HUES64 (cell line): ENCODE data around the gene CRTAC1.

Source experiments
- H3K27ac ChIP-seq: 2 replicates; pipeline ENCODE4 v1.7.0; 2013; ENCODE audit warnings: low read depth, low read length, inconsistent platforms
- H3K27me3 ChIP-seq: 2 replicates; pipeline ENCODE4 v1.6.1; 2013; ENCODE audit warnings: mild to moderate bottlenecking, low read length; ENCODE audit not compliant: insufficient read depth
- H3K36me3 ChIP-seq: 2 replicates; pipeline ENCODE4 v1.6.1; 2013; ENCODE audit warnings: mild to moderate bottlenecking, low read length; ENCODE audit not compliant: insufficient read depth
- H3K4me1 ChIP-seq: 2 replicates; pipeline ENCODE4 v1.6.1; 2013; ENCODE audit warnings: mild to moderate bottlenecking, low read length, moderate library complexity; ENCODE audit not compliant: insufficient read depth
- H3K4me3 ChIP-seq: 2 replicates; pipeline ENCODE4 v1.5.1; 2013; ENCODE audit warnings: mild to moderate bottlenecking, low read length, moderate library complexity
- H3K9ac ChIP-seq: 2 replicates; pipeline ENCODE4 v1.6.1; 2013; ENCODE audit warnings: mild to moderate bottlenecking, low read depth, low read length
- H3K9me3 ChIP-seq: 2 replicates; pipeline ENCODE4 v1.6.1; 2013; ENCODE audit warnings: low read depth, low read length; ENCODE audit not compliant: insufficient read depth
- WGBS: fragments of 150-250, 120-280 bp; methylation state at CpG from one replicate; pipeline ENCODE4 v1.1.7; 2013; ENCODE audit warnings: missing lambda C conversion rate; 5-methylcytosine and 5-hydroxymethylcytosine counted together

Gene CRTAC1

DNA sequence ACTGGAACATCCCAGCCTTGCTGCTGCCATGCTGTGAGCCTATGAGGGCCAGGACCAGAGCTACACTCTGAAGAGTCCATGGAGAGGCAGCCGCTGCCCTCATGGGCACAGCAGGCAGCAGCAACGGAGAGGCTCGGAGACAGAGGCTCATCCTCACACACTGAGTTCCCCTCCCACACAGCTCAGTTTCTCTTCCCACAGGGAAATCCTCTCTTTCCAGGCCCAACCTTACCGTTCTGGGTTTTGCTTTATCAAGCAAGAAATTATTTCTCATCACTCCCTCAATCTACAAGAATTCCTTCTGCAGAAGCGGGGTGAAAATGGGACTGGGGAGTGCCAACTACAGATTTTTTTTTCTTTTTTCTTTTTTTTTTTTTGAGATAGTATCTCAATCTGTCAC is 144.1 kb downstream of the CRTAC1 start:
- no peak overlapping the region for H3K27ac ChIP-seq
- H3K4me1 ChIP-seq: peaks cover 20% of the 10 kb centered on the region
- WGBS: 43% methylated on average over 4 of the region's 5 CpGs
- H3K4me3 ChIP-seq: no peak overlapping the region
- no peaks in the 10 kb centered on the region for H3K27me3 ChIP-seq
- H3K36me3 ChIP-seq: no peaks in the 10 kb centered on the region
- no peak overlapping the region for H3K9ac ChIP-seq
- no peaks in the 10 kb centered on the region for H3K9me3 ChIP-seq

DNA sequence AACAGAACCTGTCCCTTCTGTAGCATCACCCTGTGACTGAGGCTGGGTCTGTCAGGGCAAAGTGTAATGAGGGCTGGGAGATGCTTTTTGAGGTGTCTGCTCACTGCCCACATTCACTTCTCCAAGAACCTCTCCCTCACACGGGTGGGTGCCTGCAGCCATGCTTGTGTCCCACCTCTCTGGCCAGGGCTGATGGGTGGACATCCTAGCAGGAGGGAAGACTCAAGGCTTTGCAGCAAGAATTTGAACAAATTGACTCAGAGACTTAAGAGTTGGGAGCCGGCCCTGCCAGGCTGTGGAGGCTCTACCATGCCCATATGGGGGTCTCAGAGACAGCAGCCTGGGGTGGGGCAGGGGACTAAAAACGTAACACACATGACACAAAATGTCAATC is 147.3 kb downstream of the CRTAC1 start:
- Histone ChIP-seq H3K9ac (no peak overlapping the region), H3K36me3 (no peaks in the 10 kb centered on the region), H3K4me1 (peaks cover 1% of the 10 kb centered on the region; the same call in 1 of the 2 replicates), H3K4me3 (no peak overlapping the region), H3K27me3 (no peaks in the 10 kb centered on the region), H3K27ac (no peak overlapping the region), H3K9me3 (no peaks in the 10 kb centered on the region)
- WGBS: 94% methylated on average over 3 of the region's 3 CpGs

DNA sequence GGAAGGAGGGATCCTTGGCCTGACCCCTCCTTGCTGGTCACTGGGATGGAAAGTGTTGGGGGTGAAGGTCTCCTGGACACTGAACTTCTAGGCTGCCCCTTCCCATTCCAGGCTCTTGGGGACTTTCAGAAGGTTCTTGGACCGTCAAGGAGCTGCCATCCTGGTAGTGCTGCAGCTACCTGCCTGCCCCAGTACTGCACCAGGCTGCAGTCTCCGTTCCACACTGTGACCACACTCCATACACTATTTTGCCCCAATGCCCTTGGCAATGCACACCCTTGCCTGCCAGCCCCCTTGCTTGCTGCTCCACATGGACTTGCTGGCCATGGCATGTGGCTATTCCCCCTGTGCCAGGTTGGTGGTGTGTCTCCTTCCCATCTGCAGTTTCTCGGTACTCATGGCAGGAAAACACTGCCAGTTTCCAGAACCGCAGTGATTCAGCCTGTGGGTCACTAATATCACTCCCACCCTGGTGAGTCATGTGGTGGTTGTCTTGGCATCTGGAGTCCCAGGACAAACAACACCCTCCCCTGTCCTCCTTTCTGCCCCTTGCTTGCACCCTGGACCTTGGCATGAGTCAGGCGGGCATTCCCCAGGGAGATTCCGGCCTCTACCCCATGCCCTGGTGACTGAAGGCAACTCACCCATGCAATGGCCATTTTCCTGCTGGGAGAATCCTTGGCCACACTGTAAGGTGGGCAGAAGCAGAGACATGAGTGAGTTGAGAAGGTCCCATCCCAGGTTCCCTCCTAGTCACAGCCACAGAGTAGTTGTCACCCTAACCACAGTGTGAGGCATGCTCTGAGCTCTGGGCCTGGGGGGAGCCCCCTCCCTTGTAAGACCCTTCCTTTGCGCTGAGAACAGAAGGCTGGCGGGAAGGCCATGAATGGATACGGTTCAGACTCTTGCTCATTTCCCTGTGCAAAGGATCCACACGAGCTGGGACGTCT is 148.0 kb downstream of the CRTAC1 start:
- Histone ChIP-seq H3K4me1 (no peaks in the 10 kb centered on the region), H3K9me3 (no peaks in the 10 kb centered on the region), H3K9ac (no peak overlapping the region), H3K27me3 (no peaks in the 10 kb centered on the region), H3K4me3 (no peak overlapping the region), H3K27ac (no peak overlapping the region), H3K36me3 (no peaks in the 10 kb centered on the region)
- 96% methylated on average over 11 of the region's 11 CpGs for WGBS

DNA sequence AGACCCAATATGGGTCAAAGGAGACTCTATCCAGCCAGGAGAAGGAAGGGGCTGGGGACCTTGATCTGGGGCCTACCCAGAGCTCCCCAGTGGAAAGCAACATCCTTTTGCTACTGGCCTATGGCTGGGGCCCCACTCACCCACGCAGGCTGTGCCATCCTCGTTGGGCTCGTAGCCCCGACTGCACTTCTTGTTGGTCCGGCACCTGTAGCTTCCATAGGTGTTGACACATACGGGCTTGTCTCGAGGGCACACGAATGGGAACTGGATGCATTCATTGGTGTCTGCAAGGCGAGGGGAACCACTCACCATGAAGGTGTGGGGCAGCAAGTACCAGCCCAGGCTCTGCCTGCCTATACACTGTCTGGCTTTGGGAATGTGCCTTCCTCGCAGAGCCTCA is 150.3 kb downstream of the CRTAC1 start:
- Histone ChIP-seq H3K27ac (no peak overlapping the region), H3K4me1 (peaks cover 12% of the 10 kb centered on the region), H3K9ac (no peak overlapping the region), H3K27me3 (no peaks in the 10 kb centered on the region), H3K4me3 (no peak overlapping the region), H3K9me3 (no peaks in the 10 kb centered on the region), H3K36me3 (no peaks in the 10 kb centered on the region)
- 94% methylated on average over 10 of the region's 10 CpGs for WGBS

DNA sequence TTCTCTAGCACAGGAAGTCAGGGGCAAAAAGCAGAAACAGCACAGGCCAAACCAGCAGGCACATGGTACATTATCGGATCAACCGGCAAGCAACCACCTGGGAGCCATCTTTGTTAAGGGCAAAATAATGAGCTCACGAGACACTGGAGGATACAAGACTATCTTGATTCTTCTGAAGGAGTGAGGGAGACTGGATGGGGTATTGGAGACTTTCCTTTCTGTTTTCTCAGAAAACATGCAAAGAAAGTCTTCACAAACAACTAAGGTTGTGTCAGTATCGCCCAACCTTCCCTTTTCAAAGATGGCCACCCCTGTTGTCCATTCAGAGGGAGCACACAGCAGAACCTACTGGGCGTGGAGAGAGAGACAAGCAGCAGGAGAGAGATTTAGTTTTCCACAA is 151.2 kb downstream of the CRTAC1 start:
- H3K9ac ChIP-seq: no peak overlapping the region
- peaks cover 12% of the 10 kb centered on the region for H3K4me1 ChIP-seq
- H3K9me3 ChIP-seq: no peaks in the 10 kb centered on the region
- no peaks in the 10 kb centered on the region for H3K36me3 ChIP-seq
- no peak overlapping the region for H3K27ac ChIP-seq
- H3K4me3 ChIP-seq: no peak overlapping the region
- 94% methylated on average over 5 of the region's 5 CpGs for WGBS
- H3K27me3 ChIP-seq: no peaks in the 10 kb centered on the region

DNA sequence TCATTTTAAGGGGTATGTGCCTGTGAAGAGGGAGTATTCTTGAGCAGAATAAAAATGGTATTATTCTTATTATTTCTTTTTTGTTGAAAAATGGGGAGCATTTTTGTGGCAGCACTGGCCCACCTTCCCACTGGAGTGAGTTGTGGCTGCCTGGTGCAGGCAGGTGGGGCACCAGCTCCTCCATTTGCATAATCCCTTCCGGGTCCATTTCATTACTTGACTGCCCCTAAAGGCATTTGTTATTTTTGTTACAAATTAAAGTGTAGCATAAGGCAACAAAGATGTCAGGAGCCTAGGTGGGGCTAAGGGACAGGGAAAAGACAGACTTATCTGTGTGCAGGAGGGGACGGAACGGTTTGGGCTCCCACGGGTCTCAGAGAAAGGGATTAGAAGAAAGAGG is 154.0 kb downstream of the CRTAC1 start:
- H3K36me3 ChIP-seq: no peaks in the 10 kb centered on the region
- H3K27me3 ChIP-seq: no peaks in the 10 kb centered on the region
- no peaks in the 10 kb centered on the region for H3K9me3 ChIP-seq
- 56% methylated on average over 3 of the region's 4 CpGs for WGBS
- no peak overlapping the region for H3K27ac ChIP-seq
- H3K9ac ChIP-seq: no peak overlapping the region
- peaks cover 12% of the 10 kb centered on the region for H3K4me1 ChIP-seq
- no peak overlapping the region for H3K4me3 ChIP-seq

DNA sequence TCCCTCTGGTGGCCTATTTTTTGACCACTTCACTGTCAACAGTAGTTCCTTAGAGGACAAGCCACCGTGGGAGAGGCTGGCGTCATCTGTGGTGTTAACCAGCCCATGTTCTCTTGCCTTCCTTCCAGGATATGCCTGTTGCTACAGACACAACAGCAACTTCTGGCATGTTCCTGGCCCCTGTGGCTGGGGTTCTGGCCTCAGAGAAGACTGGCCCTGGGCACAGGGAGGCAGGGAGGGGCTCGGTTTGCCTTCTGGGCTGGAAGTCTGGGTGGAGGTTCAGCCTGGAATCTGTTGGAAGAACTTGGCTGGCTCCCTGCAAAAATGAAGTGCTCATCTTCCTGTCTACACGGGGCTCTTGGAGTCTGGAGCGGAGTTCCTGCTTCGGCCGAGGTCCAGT is 155.0 kb downstream of the CRTAC1 start:
- no peak overlapping the region for H3K27ac ChIP-seq
- H3K4me3 ChIP-seq: no peak overlapping the region
- H3K4me1 ChIP-seq: peaks cover 16% of the 10 kb centered on the region
- H3K27me3 ChIP-seq: no peaks in the 10 kb centered on the region
- no peaks in the 10 kb centered on the region for H3K36me3 ChIP-seq
- 94% methylated on average over 7 of the region's 7 CpGs for WGBS
- H3K9me3 ChIP-seq: no peaks in the 10 kb centered on the region
- H3K9ac ChIP-seq: no peak overlapping the region

DNA sequence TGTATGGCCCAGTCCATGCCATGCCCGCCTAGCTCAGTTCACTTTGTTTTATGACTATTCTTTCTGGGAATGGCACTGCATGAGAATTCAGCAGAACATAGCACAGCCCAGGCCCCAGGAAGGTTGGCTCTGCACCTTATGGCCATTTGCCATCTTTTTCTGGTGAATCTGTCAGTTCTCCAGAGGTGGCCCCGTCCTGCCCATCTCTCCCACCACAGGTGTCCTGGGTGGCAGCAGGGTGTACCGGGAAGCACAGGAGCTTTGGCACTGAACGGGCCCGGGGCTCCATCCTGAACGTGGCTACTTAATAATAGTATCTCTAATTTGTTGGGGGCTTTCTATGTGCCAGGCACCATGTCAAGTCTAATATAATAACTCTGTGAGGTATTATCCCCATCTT is 156.1 kb downstream of the CRTAC1 start:
- Histone ChIP-seq H3K4me1 (peaks cover 16% of the 10 kb centered on the region), H3K9ac (no peak overlapping the region), H3K27me3 (no peaks in the 10 kb centered on the region), H3K9me3 (no peaks in the 10 kb centered on the region), H3K27ac (no peak overlapping the region), H3K4me3 (no peak overlapping the region), H3K36me3 (no peaks in the 10 kb centered on the region)
- 92% methylated on average over 6 of the region's 6 CpGs for WGBS

DNA sequence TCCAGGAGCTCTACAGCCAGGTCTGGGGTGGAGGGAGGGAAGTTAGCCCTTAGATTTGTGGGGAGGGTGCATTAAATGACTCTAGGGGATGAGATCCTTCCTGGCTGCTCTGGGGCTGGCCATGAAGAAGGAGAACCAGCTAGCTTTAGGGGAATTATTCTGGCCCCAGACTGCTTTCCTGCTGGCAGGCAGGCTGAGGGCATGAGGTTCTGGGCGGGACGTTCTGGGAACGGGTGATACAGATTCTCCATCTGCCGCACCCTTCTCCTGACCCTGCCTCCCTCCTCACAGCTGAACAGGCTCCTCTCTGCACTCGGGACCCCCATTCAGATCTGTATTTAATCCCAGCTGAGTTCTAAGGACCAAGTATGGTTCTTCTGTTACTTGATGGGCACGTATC is 156.9 kb downstream of the CRTAC1 start:
- Histone ChIP-seq H3K4me3 (no peak overlapping the region), H3K27ac (no peak overlapping the region), H3K4me1 (peaks cover 18% of the 10 kb centered on the region), H3K9me3 (no peaks in the 10 kb centered on the region), H3K36me3 (no peaks in the 10 kb centered on the region), H3K27me3 (no peaks in the 10 kb centered on the region), H3K9ac (no peak overlapping the region)
- 86% methylated on average over 6 of the region's 6 CpGs for WGBS

DNA sequence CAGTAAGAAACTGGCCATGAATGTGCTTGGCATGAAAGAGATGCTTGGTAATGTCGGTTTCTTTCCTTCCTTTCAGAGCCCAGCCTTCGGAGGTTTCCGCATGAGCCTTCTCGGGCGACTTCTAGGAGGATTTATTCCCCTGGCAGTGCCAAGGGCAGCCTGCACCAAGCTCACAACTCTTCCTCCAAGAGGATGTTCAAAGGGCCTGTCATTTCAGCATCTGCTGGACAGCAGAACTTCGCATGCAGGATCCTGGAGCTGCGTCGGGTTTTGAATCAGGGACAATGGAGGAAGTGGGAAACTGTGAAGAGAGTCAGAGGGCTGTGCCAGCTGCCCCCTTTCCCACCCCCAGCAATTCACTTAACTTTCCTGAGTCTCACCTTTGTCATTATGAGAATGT is 159.4 kb downstream of the CRTAC1 start:
- H3K36me3 ChIP-seq: no peaks in the 10 kb centered on the region
- H3K27me3 ChIP-seq: no peaks in the 10 kb centered on the region

DNA sequence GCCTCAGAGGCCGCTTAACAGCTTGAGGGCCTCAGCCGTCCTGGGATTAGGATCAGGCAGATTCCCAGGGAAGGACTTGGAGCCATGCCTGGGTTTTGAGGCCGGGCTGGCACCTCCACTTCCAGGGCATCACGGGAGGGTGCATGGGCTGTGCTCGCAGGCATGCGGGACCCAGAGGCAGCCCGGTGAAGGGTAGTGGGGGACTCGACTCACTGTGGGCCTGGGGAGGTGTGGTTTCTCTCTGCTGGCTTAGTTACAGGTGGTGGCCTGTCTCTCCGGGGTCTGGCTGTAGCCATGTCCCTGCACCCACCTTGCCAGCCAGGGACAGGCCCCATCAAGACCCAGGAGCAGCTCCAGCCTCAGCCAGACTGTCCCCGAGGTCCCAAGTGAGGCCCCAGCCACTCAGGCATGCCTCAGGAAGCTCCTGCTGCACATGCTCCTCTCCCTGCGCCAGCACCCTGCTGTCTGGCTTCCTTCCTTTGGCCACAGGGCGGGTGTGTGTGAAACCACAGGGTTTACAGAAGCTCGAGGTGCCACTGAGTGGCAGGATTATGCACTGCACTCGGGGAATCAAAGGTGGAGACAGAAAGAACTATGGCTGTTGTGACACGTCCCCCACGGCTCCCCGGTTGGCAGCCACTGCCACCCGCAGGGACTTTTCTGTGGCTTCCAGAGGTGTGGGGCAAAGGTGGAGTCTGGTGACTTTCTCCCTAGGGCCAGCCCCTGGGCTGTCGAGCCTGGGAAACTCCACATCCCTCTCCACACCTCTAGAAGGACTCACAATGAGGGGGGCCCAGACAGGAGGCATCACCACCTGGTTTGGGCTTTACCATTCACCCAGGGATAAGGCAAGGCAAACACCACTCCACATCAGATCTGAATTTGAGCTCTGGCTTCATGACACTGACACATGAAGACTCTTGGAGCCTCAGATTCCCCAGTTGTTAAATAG is 161.1 kb downstream of the CRTAC1 start:
- Histone ChIP-seq H3K4me3 (no peak overlapping the region), H3K36me3 (no peaks in the 10 kb centered on the region), H3K4me1 (peaks cover 8% of the 10 kb centered on the region), H3K9ac (no peak overlapping the region), H3K9me3 (no peaks in the 10 kb centered on the region), H3K27me3 (no peaks in the 10 kb centered on the region), H3K27ac (no peak overlapping the region)
- WGBS: 53% methylated on average over 19 of the region's 19 CpGs

More for the DNA sequence above, 159.4 kb downstream of the CRTAC1 start:
- Histone ChIP-seq H3K9me3 (no peaks in the 10 kb centered on the region), H3K9ac (no peak overlapping the region), H3K27ac (no peak overlapping the region), H3K4me3 (no peak overlapping the region), H3K4me1 (peaks cover 8% of the 10 kb centered on the region)
- 84% methylated on average over 8 of the region's 8 CpGs for WGBS
